ENCODE results near the gene KATNAL1. TPM values are rescaled to one million over a fixed set of nuclear protein-coding genes. Genes with fewer than 3 reads are reported as not detected.
A peak's percentile ranks its signal among the peaks of the same experiment; 100 is the strongest.

KATNAL1 gene
- polyA plus RNA-seq, 4 donors: 0.22 to 3.0 (median 1.5) TPM

DNA sequence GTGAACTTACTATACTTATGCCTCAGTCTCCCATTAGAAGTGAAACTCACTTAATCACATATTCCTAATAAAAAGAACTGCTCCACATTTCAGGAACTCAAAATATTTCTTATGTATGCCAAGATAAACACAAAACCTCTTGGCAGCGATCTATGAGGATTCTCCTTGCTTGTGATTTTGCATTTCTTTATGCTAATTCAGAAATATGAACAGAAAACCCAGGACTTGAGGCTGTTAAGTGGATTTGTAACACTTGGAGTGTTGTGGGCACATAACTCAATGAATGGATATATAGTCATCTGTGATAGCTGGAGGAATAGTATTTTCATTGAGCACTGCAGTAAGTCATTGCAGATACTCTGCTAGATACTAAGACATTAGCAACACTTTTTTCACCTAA is 5.6 kb upstream of the KATNAL1 start:
- Histone ChIP-seq H3K27ac (ENCODE audit: low read depth in 1 of 3, low read length in 2 of 3) (no peak overlapping the region), H3K27me3 (ENCODE audit: control insufficient read depth in 3 of 3, insufficient read depth in 3 of 3, low read length in 3 of 3) (no peaks in the 10 kb centered on the region), H3K9me3 (ENCODE audit: control insufficient read depth in 2 of 2, insufficient read depth in 1 of 2, low read depth in 1 of 2, low read length in 1 of 2) (no peaks in the 10 kb centered on the region), H3K4me1 (ENCODE audit: control insufficient read depth in 3 of 3, insufficient read depth in 2 of 3, low read depth in 1 of 3, low read length in 2 of 3) (no peaks in the 10 kb centered on the region), H3K36me3 (ENCODE audit: control insufficient read depth in 3 of 3, insufficient read depth in 2 of 3, low read depth in 1 of 3, low read length in 3 of 3) (peaks cover 0 to 2% (median 0%) of the 10 kb centered on the region in 3 donors), H3K4me3 (ENCODE audit: low read depth in 1 of 3, low read length in 3 of 3) (no peak overlapping the region)
- DNase-seq (no peak), FAIRE-seq (no peak)
- WGBS, 3 donors: 59 to 73% (median 68%) methylated on average over 1 of the region's 1 CpG

DNA sequence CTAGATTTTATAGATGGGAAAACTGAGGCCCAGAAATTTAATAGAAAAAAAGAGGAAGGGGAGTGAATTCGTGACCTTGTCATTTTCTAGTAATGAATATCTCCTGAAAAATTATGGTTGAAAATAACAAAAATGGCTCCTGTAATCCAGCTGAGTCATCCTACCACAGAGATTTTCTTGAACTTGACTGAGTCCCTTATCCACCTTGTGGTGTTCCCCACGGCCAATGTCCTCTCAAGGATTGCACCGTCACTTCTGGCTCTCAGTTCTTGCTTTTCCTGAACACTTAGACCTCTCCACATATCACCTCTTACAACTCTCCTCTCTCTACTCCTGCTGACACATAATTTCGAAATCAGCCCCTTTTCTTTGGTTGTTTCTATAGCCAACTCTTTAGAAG is 1.2 kb upstream of the KATNAL1 start:
- 79 to 90% (median 81%) methylated on average over 4 of the region's 4 CpGs for WGBS, 3 donors
- DNase-seq (peak in 1 of 2 donors; percentile 48), FAIRE-seq (no peak)
- Histone ChIP-seq H3K4me3 (ENCODE audit: low read depth in 1 of 3, low read length in 3 of 3) (no peak overlapping the region), H3K4me1 (ENCODE audit: control insufficient read depth in 3 of 3, insufficient read depth in 2 of 3, low read depth in 1 of 3, low read length in 2 of 3) (no peaks in the 10 kb centered on the region), H3K36me3 (ENCODE audit: control insufficient read depth in 3 of 3, insufficient read depth in 2 of 3, low read depth in 1 of 3, low read length in 3 of 3) (peaks cover 0 to 2% (median 0%) of the 10 kb centered on the region in 3 donors), H3K27ac (ENCODE audit: low read depth in 1 of 3, low read length in 2 of 3) (no peak overlapping the region), H3K9me3 (ENCODE audit: control insufficient read depth in 2 of 2, insufficient read depth in 1 of 2, low read depth in 1 of 2, low read length in 1 of 2) (no peaks in the 10 kb centered on the region), H3K27me3 (ENCODE audit: control insufficient read depth in 3 of 3, insufficient read depth in 3 of 3, low read length in 3 of 3) (no peaks in the 10 kb centered on the region)

DNA sequence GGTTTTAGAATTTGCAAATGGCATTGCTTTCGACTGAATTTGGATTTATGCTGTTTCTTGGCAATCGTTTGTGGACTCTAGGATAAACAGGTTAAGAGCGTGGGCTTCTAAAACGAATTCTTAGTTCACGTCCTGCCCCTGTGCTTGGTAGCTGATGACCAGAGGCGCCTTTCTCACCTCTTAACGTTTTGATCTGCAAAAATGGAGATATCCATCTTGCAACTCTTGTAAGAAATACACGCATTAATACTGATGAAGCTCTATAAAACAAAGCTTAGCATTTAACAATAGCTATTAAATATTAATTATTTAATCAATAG is 580 bp upstream of the KATNAL1 start:
- no peak for DNase-seq
- Histone ChIP-seq H3K4me3 (ENCODE audit: low read depth in 1 of 3, low read length in 3 of 3) (peak overlapping the region in 2 of 3 donors; percentile 83 to 87), H3K36me3 (ENCODE audit: control insufficient read depth in 3 of 3, insufficient read depth in 2 of 3, low read depth in 1 of 3, low read length in 3 of 3) (peaks cover 0 to 2% (median 0%) of the 10 kb centered on the region in 3 donors), H3K27ac (ENCODE audit: low read depth in 1 of 3, low read length in 2 of 3) (peak overlapping the region in 1 of 3 donors; percentile 23), H3K9me3 (ENCODE audit: control insufficient read depth in 2 of 2, insufficient read depth in 1 of 2, low read depth in 1 of 2, low read length in 1 of 2) (no peaks in the 10 kb centered on the region), H3K4me1 (ENCODE audit: control insufficient read depth in 3 of 3, insufficient read depth in 2 of 3, low read depth in 1 of 3, low read length in 2 of 3) (no peaks in the 10 kb centered on the region), H3K27me3 (ENCODE audit: control insufficient read depth in 3 of 3, insufficient read depth in 3 of 3, low read length in 3 of 3) (no peaks in the 10 kb centered on the region)
- 19 to 35% (median 26%) methylated on average over 8 of the region's 8 CpGs for WGBS, 3 donors
- FAIRE-seq: no peak

DNA sequence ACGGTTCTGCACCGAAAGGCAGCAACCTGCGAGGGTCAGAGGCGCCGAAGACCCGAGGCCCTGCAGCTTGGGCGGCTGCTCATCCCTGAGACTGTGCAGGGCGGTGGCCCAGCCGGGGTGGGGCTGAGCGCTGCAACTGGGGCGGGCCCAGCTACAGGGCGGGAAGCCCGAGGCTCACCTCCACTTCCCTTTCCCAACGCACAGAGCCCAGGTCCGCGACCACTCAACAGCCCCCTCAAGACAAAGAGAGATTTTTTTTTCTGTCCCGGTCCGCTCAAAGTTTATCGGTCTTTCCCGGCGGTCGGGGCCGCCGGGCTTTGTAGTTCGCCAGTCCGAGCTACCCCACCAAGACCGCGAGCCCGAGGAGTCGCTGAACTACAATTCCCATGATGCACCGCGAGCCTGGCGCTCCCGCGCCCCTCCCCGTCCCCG is 573 bp downstream of the KATNAL1 start:
- H3K27ac ChIP-seq (ENCODE audit: low read depth in 1 of 3, low read length in 2 of 3): peak overlapping the region; percentile 25 to 91 (median 76)
- no peak for FAIRE-seq

DNA sequence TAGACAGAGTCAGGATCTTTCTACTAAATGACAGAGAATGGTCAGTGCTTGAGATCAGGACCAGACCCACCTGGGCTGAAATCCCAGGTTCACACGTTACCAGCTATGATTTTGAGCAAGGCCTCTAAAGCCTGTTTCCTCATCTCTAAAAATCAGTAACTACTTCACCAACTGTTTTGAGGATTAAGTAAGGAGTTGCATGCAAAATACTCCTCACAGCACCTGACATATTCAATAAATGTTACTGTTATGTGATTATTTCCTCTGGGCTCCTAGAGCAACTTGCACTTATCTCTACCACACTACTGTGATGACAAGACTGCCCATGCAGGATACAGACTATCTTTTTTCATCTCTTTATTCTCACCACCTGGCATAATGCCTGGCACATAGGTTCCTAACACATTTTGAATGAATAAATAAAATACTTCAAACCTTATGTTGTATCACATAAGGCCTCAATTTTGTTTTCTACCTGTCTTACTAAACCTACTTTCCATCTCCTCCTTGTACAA is 1.8 kb downstream of the KATNAL1 start:
- Histone ChIP-seq H3K4me1 (ENCODE audit: control insufficient read depth in 3 of 3, insufficient read depth in 2 of 3, low read depth in 1 of 3, low read length in 2 of 3) (no peaks in the 10 kb centered on the region), H3K27me3 (ENCODE audit: control insufficient read depth in 3 of 3, insufficient read depth in 3 of 3, low read length in 3 of 3) (no peaks in the 10 kb centered on the region), H3K27ac (ENCODE audit: low read depth in 1 of 3, low read length in 2 of 3) (no peak overlapping the region), H3K36me3 (ENCODE audit: control insufficient read depth in 3 of 3, insufficient read depth in 2 of 3, low read depth in 1 of 3, low read length in 3 of 3) (no peaks in the 10 kb centered on the region), H3K4me3 (ENCODE audit: low read depth in 1 of 3, low read length in 3 of 3) (no peak overlapping the region), H3K9me3 (ENCODE audit: control insufficient read depth in 2 of 2, insufficient read depth in 1 of 2, low read depth in 1 of 2, low read length in 1 of 2) (no peaks in the 10 kb centered on the region)
- DNase-seq: no peak
- 83 to 100% (median 93%) methylated on average over 1 of the region's 1 CpG for WGBS, 3 donors
- FAIRE-seq: no peak

More for the DNA sequence above, 573 bp downstream of the KATNAL1 start:
- peak; percentile 90 to 97 for DNase-seq
- WGBS, 3 donors: 0% methylated on average over 31 to 37 of the region's 37 CpGs
- H3K27me3 ChIP-seq (ENCODE audit: control insufficient read depth in 3 of 3, insufficient read depth in 3 of 3, low read length in 3 of 3): no peaks in the 10 kb centered on the region
- peaks cover 0 to 2% (median 0%) of the 10 kb centered on the region in 3 donors for H3K36me3 ChIP-seq (ENCODE audit: control insufficient read depth in 3 of 3, insufficient read depth in 2 of 3, low read depth in 1 of 3, low read length in 3 of 3)
- H3K9me3 ChIP-seq (ENCODE audit: control insufficient read depth in 2 of 2, insufficient read depth in 1 of 2, low read depth in 1 of 2, low read length in 1 of 2): no peaks in the 10 kb centered on the region
- no peaks in the 10 kb centered on the region for H3K4me1 ChIP-seq (ENCODE audit: control insufficient read depth in 3 of 3, insufficient read depth in 2 of 3, low read depth in 1 of 3, low read length in 2 of 3)
- peak overlapping the region; percentile 68 to 87 (median 83) for H3K4me3 ChIP-seq (ENCODE audit: low read depth in 1 of 3, low read length in 3 of 3)

DNA sequence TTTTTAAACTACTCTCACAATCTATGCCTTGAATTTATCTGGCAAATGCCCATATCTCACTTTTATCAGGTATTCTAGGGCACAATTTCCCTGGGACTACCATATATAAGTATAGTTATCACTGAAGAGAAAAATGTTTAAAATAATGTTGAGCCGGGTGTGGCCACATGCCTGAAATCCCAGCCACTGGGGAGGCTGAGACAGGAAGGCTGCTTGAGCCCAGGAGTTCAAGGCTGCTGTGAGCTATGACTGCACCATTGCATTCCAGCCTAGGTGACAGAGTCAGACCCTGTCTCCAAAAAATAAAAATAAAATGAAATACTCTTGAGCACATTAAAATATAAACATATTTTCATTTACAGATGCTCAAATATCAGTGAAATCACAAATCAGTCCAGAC is 4.1 kb downstream of the KATNAL1 start:
- Histone ChIP-seq H3K4me1 (ENCODE audit: control insufficient read depth in 3 of 3, insufficient read depth in 2 of 3, low read depth in 1 of 3, low read length in 2 of 3) (no peaks in the 10 kb centered on the region), H3K4me3 (ENCODE audit: low read depth in 1 of 3, low read length in 3 of 3) (no peak overlapping the region), H3K27ac (ENCODE audit: low read depth in 1 of 3, low read length in 2 of 3) (no peak overlapping the region), H3K36me3 (ENCODE audit: control insufficient read depth in 3 of 3, insufficient read depth in 2 of 3, low read depth in 1 of 3, low read length in 3 of 3) (no peaks in the 10 kb centered on the region), H3K9me3 (ENCODE audit: control insufficient read depth in 2 of 2, insufficient read depth in 1 of 2, low read depth in 1 of 2, low read length in 1 of 2) (no peaks in the 10 kb centered on the region), H3K27me3 (ENCODE audit: control insufficient read depth in 3 of 3, insufficient read depth in 3 of 3, low read length in 3 of 3) (no peaks in the 10 kb centered on the region)
- FAIRE-seq (no peak), DNase-seq (no peak)
- 56 to 59% (median 58%) methylated on average over 1 of the region's 1 CpG for whole genome bisulfite sequencing, 3 donors

DNA sequence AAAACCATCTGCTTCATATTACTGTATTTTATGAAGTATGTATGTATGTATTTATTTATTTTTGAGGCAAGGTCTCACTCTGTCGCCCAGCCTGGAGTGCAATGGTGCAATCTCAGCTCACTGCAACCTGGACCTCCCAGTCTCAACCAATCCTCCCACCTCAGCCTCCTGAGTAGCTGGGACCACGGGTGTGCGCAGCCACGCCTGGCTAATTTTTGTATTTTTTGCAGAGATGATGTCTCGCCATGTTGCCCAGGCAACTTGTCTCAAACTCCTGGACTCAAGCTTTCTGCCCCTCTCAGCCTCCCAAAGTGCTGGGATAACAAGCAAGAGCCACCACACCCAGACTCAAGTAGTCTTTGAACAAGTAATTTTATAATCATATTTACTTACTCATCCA is 5.5 kb downstream of the KATNAL1 start:
- Histone ChIP-seq H3K4me3 (ENCODE audit: low read depth in 1 of 3, low read length in 3 of 3) (no peak overlapping the region), H3K4me1 (ENCODE audit: control insufficient read depth in 3 of 3, insufficient read depth in 2 of 3, low read depth in 1 of 3, low read length in 2 of 3) (no peaks in the 10 kb centered on the region), H3K27me3 (ENCODE audit: control insufficient read depth in 3 of 3, insufficient read depth in 3 of 3, low read length in 3 of 3) (no peaks in the 10 kb centered on the region), H3K36me3 (ENCODE audit: control insufficient read depth in 3 of 3, insufficient read depth in 2 of 3, low read depth in 1 of 3, low read length in 3 of 3) (no peaks in the 10 kb centered on the region), H3K27ac (ENCODE audit: low read depth in 1 of 3, low read length in 2 of 3) (no peak overlapping the region), H3K9me3 (ENCODE audit: control insufficient read depth in 2 of 2, insufficient read depth in 1 of 2, low read depth in 1 of 2, low read length in 1 of 2) (no peaks in the 10 kb centered on the region)
- FAIRE-seq: no peak
- DNase-seq: no peak
- WGBS, 3 donors: 86 to 95% (median 91%) methylated on average over 5 of the region's 5 CpGs

DNA sequence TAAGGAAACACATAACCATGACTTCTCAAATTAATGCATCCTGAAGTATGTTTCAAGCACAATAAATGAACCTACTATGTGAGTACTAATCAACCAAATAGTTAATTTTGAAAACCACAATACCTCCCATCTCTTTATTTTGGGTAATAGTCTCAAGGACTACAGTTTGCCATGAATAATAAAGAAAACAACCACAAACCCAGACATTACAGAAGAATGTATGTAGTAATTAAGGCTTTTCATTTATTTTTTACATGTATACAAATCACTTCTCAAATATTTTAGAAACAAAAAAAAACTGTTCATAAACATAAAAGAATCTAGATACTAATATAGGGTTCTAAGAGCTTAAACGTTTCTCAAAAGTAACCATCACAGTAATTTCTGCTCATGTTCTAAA is 6.8 kb downstream of the KATNAL1 start:
- H3K4me1 ChIP-seq (ENCODE audit: control insufficient read depth in 3 of 3, insufficient read depth in 2 of 3, low read depth in 1 of 3, low read length in 2 of 3): peaks cover 0 to 2% (median 0%) of the 10 kb centered on the region in 3 donors
- FAIRE-seq (no peak), DNase-seq (no peak)
- no peaks in the 10 kb centered on the region for H3K27me3 ChIP-seq (ENCODE audit: control insufficient read depth in 3 of 3, insufficient read depth in 3 of 3, low read length in 3 of 3)
- no peak overlapping the region for H3K27ac ChIP-seq (ENCODE audit: low read depth in 1 of 3, low read length in 2 of 3)
- no peak overlapping the region for H3K4me3 ChIP-seq (ENCODE audit: low read depth in 1 of 3, low read length in 3 of 3)
- no peaks in the 10 kb centered on the region for H3K9me3 ChIP-seq (ENCODE audit: control insufficient read depth in 2 of 2, insufficient read depth in 1 of 2, low read depth in 1 of 2, low read length in 1 of 2)
- WGBS, 3 donors: 78 to 91% (median 79%) methylated on average over 1 of the region's 1 CpG
- no peaks in the 10 kb centered on the region for H3K36me3 ChIP-seq (ENCODE audit: control insufficient read depth in 3 of 3, insufficient read depth in 2 of 3, low read depth in 1 of 3, low read length in 3 of 3)

DNA sequence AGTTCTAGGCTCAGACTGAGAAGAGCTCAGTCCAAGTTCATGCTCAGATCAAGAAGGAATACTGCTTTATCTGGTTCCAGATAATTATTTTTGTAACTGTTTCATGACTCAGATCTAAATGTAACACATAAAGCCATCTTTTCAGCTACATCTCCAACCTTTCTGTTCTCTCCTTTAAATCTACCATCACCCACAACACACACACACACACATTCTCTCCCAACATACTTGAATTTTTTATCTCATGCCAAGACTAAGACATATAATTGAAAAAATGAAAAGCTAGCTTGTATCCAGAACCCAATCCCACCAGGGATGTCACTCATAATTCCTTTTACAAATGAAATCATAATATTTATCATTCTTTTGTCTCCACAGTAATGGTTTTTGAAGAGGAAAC is 7.6 kb downstream of the KATNAL1 start:
- DNase-seq (no peak), FAIRE-seq (no peak)
- H3K27me3 ChIP-seq (ENCODE audit: control insufficient read depth in 3 of 3, insufficient read depth in 3 of 3, low read length in 3 of 3): no peaks in the 10 kb centered on the region
- no peaks in the 10 kb centered on the region for H3K36me3 ChIP-seq (ENCODE audit: control insufficient read depth in 3 of 3, insufficient read depth in 2 of 3, low read depth in 1 of 3, low read length in 3 of 3)
- peaks cover 0 to 2% (median 0%) of the 10 kb centered on the region in 3 donors for H3K4me1 ChIP-seq (ENCODE audit: control insufficient read depth in 3 of 3, insufficient read depth in 2 of 3, low read depth in 1 of 3, low read length in 2 of 3)
- H3K4me3 ChIP-seq (ENCODE audit: low read depth in 1 of 3, low read length in 3 of 3): no peak overlapping the region
- H3K27ac ChIP-seq (ENCODE audit: low read depth in 1 of 3, low read length in 2 of 3): no peak overlapping the region
- no peaks in the 10 kb centered on the region for H3K9me3 ChIP-seq (ENCODE audit: control insufficient read depth in 2 of 2, insufficient read depth in 1 of 2, low read depth in 1 of 2, low read length in 1 of 2)
